Effector memory CD4-positive, alpha-beta T cell (primary cell): Measurements from ENCODE around the gene TRMO.

Experiments used
- DNase-seq, 3 donors: peaks; one replicate each; pipeline ENCODE4 v3.0.0-alpha.2; 2020
- H3K27ac ChIP-seq: 2 replicates; pipeline ENCODE4 v1.7.0; 2013; ENCODE audit warnings: mild to moderate bottlenecking, low read length, moderate library complexity; ENCODE audit not compliant: insufficient read depth, poor library complexity, severe bottlenecking
- H3K27me3 ChIP-seq: replicated peaks from 2 replicates; pipeline ENCODE4 v1.7.0; 2013; ENCODE audit warnings: mild to moderate bottlenecking, low read length; ENCODE audit not compliant: insufficient read depth, control insufficient read depth, poor library complexity, severe bottlenecking
- H3K36me3 ChIP-seq: 2 replicates; pipeline ENCODE4 v1.7.0; 2013; ENCODE audit warnings: mild to moderate bottlenecking, low read length, moderate library complexity; ENCODE audit not compliant: control insufficient read depth, insufficient read depth
- H3K4me1 ChIP-seq: 2 replicates; pipeline ENCODE4 v1.7.0; 2013; ENCODE audit warnings: low read length, mild to moderate bottlenecking; ENCODE audit not compliant: control insufficient read depth, insufficient read depth, poor library complexity, severe bottlenecking
- H3K4me3 ChIP-seq: 2 replicates; pipeline ENCODE4 v1.7.0; 2013; ENCODE audit warnings: low read length, low read depth, mild to moderate bottlenecking; ENCODE audit not compliant: insufficient read depth, poor library complexity, severe bottlenecking
- H3K9me3 ChIP-seq: 2 replicates; pipeline ENCODE4 v1.7.0; 2013; ENCODE audit warnings: mild to moderate bottlenecking, low read length, moderate library complexity; ENCODE audit not compliant: control insufficient read depth

TRMO gene

GRCh38 chr9:97866848-97867247 is 55.5 kb downstream of the TRMO start:
- H3K36me3 ChIP-seq = no peaks in the 10 kb centered on the region
- no peaks in the 10 kb centered on the region for H3K4me1 ChIP-seq
- peaks cover 5% of the 10 kb centered on the region for H3K9me3 ChIP-seq
- no peak overlapping the region for H3K4me3 ChIP-seq
- DNase-seq = no peak
- H3K27ac ChIP-seq = no peak overlapping the region
- H3K27me3 ChIP-seq = peaks cover 3% of the 10 kb centered on the region

GRCh38 chr9:97866300-97866699 is 56.0 kb downstream of the TRMO start:
- Histone ChIP-seq H3K36me3 (no peaks in the 10 kb centered on the region), H3K4me1 (no peaks in the 10 kb centered on the region), H3K9me3 (peaks cover 5% of the 10 kb centered on the region), H3K27ac (no peak overlapping the region), H3K4me3 (no peak overlapping the region), H3K27me3 (peaks cover 3% of the 10 kb centered on the region)
- no peak for DNase-seq

GRCh38 chr9:97864396-97864795 is 57.9 kb downstream of the TRMO start:
- DNase-seq = no peak
- peaks cover 11% of the 10 kb centered on the region for H3K27me3 ChIP-seq
- H3K27ac ChIP-seq = no peak overlapping the region
- no peaks in the 10 kb centered on the region for H3K36me3 ChIP-seq
- H3K4me1 ChIP-seq = no peaks in the 10 kb centered on the region
- H3K9me3 ChIP-seq = peaks cover 5% of the 10 kb centered on the region
- no peak overlapping the region for H3K4me3 ChIP-seq

- Histone ChIP-seq H3K9me3 (peaks cover 5% of the 10 kb centered on the region), H3K4me3 (no peak overlapping the region), H3K4me1 (no peaks in the 10 kb centered on the region), H3K27ac (no peak overlapping the region), H3K36me3 (no peaks in the 10 kb centered on the region), H3K27me3 (peaks cover 20% of the 10 kb centered on the region)
- DNase-seq = no peak
Observed at GRCh38 chr9:97863314-97863713, 59.0 kb downstream of the TRMO start.

GRCh38 chr9:97861148-97861475 is 61.2 kb downstream of the TRMO start:
- no peak for DNase-seq
- Histone ChIP-seq H3K27me3 (peaks cover 39% of the 10 kb centered on the region), H3K4me1 (peaks cover 6% of the 10 kb centered on the region), H3K36me3 (no peaks in the 10 kb centered on the region), H3K4me3 (no peak overlapping the region), H3K9me3 (peaks cover 1% of the 10 kb centered on the region), H3K27ac (no peak overlapping the region)

GRCh38 chr9:97860451-97861147 is 61.7 kb downstream of the TRMO start:
- Histone ChIP-seq H3K9me3 (no peaks in the 10 kb centered on the region), H3K4me1 (peaks cover 6% of the 10 kb centered on the region), H3K27me3 (peaks cover 45% of the 10 kb centered on the region), H3K27ac (no peak overlapping the region), H3K4me3 (no peak overlapping the region), H3K36me3 (no peaks in the 10 kb centered on the region)
- DNase-seq = no peak

DNA sequence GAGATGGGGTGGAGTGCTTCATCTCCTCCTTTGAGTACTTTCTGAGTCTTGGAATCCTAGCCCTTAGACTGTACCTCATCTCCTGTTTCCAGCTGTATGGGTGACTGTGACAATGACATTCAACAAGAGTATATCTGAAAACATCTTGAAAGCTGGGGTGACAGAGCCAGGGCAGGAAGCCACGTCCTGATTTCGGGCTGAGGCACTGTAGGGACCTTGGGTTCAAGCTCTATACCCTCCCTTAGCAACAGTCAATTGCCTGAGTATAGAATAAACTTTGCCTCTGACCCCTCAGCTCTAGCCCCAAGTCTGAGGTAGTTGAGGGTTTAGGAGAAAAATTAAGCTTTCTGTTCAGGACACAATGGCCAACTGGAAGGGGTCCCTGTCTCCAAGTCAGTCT is 63.0 kb downstream of the TRMO start:
- Histone ChIP-seq H3K4me1 (peaks cover 11% of the 10 kb centered on the region), H3K27ac (no peak overlapping the region), H3K36me3 (no peaks in the 10 kb centered on the region), H3K9me3 (no peaks in the 10 kb centered on the region), H3K27me3 (peaks cover 56% of the 10 kb centered on the region), H3K4me3 (no peak overlapping the region)
- DNase-seq = no peak

GRCh38 chr9:97858826-97859225 is 63.5 kb downstream of the TRMO start:
- H3K4me1 ChIP-seq = peaks cover 11% of the 10 kb centered on the region
- H3K9me3 ChIP-seq = no peaks in the 10 kb centered on the region
- peaks cover 56% of the 10 kb centered on the region for H3K27me3 ChIP-seq

DNA sequence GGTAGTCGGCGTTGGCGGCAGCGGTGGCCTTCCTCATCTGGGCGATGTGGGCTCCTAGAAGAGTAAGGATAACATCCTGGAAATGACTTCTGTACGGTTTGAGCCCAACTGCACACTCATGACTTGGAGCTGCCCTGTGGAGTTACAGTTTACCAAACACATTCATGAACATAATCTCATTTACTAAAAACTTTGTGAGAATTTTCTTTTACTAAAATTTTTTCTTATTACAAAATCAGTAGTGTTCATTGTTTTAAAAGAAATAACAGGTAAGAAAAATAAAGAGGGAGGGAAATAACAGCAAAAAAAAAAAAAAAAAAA is 63.9 kb downstream of the TRMO start:
- no peak for DNase-seq
- peaks cover 61% of the 10 kb centered on the region for H3K27me3 ChIP-seq

More at GRCh38 chr9:97858826-97859225, 63.5 kb downstream of the TRMO start:
- no peak overlapping the region for H3K27ac ChIP-seq
- H3K4me3 ChIP-seq = no peak overlapping the region
- H3K36me3 ChIP-seq = no peaks in the 10 kb centered on the region
- no peak for DNase-seq

GRCh38 chr9:97857606-97858392 is 64.5 kb downstream of the TRMO start:
- no peaks in the 10 kb centered on the region for H3K9me3 ChIP-seq
- no peak overlapping the region for H3K4me3 ChIP-seq
- H3K27ac ChIP-seq = no peak overlapping the region
- no peaks in the 10 kb centered on the region for H3K36me3 ChIP-seq
- DNase-seq = no peak
- H3K4me1 ChIP-seq = peaks cover 20% of the 10 kb centered on the region
- peaks cover 66% of the 10 kb centered on the region for H3K27me3 ChIP-seq

More for the DNA sequence above, 63.9 kb downstream of the TRMO start:
- Histone ChIP-seq H3K4me3 (no peak overlapping the region), H3K4me1 (peaks cover 15% of the 10 kb centered on the region), H3K36me3 (no peaks in the 10 kb centered on the region), H3K9me3 (no peaks in the 10 kb centered on the region), H3K27ac (no peak overlapping the region)
